ENCODE data around the gene PABPC1L.

PABPC1L gene

DNA sequence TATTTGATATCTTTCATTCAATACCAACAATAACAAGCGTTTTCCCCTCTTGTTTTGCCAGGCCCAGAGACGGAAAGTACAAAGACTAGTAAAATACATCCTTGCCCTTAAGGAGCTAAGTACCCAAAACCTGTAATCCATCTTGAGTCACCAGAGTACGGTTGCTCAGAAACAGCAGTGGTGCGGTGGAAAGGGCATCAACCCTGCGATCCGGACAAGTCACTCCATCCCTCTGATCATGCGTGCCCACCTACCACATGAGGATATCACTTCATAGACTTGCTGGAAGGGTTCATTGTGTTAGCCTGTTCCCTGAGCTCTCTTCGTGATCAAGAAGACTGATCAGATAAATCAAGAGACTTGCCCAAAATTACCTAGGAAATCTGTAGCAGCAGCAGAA, 48.4 kb downstream of the PABPC1L start:
- peaks cover 47% of the 10 kb centered on the region for H3K79me2 ChIP-seq (ENCODE audit: control insufficient read depth, insufficient read depth, low read length, unreplicated experiment)
- peak overlapping the region; percentile 63; the same call in 1 of the 2 replicates for H3K27ac ChIP-seq (ENCODE audit: low read depth, low read length)
- peaks cover 20% of the 10 kb centered on the region for H3K36me3 ChIP-seq (ENCODE audit: insufficient read depth, low read length)
- no peaks in the 10 kb centered on the region for H3K27me3 ChIP-seq (ENCODE audit: insufficient read depth, low read length)
- peaks cover 31% of the 10 kb centered on the region for H3K4me1 ChIP-seq (ENCODE audit: control insufficient read depth, insufficient read depth, low read length, unreplicated experiment)
- no peak overlapping the region for H2AFZ ChIP-seq (ENCODE audit: low read length, unreplicated experiment)
- H3K4me3 ChIP-seq (ENCODE audit: low read depth, low read length), result peak overlapping the region; percentile 84

DNA sequence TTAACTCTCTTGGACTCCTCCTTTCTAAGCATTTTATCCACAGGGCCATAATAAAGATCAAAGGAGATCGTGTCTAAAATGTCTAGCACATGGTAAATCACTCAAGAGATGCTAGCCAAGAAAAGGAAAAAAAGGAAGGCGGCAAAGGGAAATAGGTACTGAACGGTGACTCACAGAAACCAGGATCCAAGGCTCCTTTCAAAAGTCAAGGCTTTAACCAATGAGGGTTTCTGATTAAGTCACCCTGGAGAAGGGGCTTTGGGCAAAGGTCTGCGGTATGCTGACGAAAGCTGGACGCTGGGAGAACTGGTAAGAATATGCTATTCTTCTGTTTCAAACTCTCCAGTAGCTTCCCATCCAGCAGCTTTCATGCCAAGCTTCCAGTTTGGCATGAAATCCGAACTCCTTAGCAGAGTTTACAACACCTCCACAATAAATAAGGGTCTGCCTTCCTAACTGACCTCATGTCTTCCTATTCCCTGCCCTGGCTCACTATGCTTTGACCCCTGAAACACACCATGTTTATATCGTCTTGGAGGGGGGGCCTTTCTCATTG, 49.3 kb downstream of the PABPC1L start:
- no peaks in the 10 kb centered on the region for H3K27me3 ChIP-seq (ENCODE audit: insufficient read depth, low read length)
- H3K27ac ChIP-seq (ENCODE audit: low read depth, low read length), result peak overlapping the region; percentile 63
- peaks cover 47% of the 10 kb centered on the region for H3K79me2 ChIP-seq (ENCODE audit: control insufficient read depth, insufficient read depth, low read length, unreplicated experiment)
- H3K36me3 ChIP-seq (ENCODE audit: insufficient read depth, low read length), result peaks cover 15% of the 10 kb centered on the region
- H3K4me1 ChIP-seq (ENCODE audit: control insufficient read depth, insufficient read depth, low read length, unreplicated experiment), result peaks cover 31% of the 10 kb centered on the region
- peak overlapping the region; percentile 55 for H2AFZ ChIP-seq (ENCODE audit: low read length, unreplicated experiment)
- peak overlapping the region; percentile 84 for H3K4me3 ChIP-seq (ENCODE audit: low read depth, low read length)

DNA sequence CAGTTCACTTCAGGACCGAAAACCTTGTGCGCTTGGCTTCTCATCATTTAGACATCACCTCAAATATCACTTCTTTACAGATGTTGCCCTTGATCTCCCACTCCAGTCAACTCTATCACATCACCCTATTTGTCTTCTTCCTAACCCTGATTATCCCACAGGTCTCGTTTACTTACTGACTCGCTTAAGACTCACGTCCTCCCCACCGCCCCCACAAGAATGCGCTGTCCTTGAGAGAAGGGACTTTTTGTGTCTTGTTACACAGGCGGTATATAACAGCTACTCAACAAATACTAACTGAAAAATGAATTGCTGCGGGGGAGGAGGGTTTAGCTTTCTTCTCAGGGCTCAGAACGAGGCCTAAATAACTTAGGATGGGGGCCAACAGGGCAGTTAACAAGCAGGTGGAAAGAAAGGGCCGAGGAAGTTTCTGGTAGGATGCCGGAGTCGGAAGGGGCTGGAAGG, 49.8 kb downstream of the PABPC1L start:
- H3K36me3 ChIP-seq (ENCODE audit: insufficient read depth, low read length), result peaks cover 10% of the 10 kb centered on the region
- H3K27ac ChIP-seq (ENCODE audit: low read depth, low read length), result peak overlapping the region; percentile 63
- H3K4me1 ChIP-seq (ENCODE audit: control insufficient read depth, insufficient read depth, low read length, unreplicated experiment), result peaks cover 31% of the 10 kb centered on the region
- H3K79me2 ChIP-seq (ENCODE audit: control insufficient read depth, insufficient read depth, low read length, unreplicated experiment), result peaks cover 44% of the 10 kb centered on the region
- peak overlapping the region; percentile 55 for H2AFZ ChIP-seq (ENCODE audit: low read length, unreplicated experiment)
- H3K27me3 ChIP-seq (ENCODE audit: insufficient read depth, low read length), result no peaks in the 10 kb centered on the region
- peak overlapping the region; percentile 84 for H3K4me3 ChIP-seq (ENCODE audit: low read depth, low read length)

DNA sequence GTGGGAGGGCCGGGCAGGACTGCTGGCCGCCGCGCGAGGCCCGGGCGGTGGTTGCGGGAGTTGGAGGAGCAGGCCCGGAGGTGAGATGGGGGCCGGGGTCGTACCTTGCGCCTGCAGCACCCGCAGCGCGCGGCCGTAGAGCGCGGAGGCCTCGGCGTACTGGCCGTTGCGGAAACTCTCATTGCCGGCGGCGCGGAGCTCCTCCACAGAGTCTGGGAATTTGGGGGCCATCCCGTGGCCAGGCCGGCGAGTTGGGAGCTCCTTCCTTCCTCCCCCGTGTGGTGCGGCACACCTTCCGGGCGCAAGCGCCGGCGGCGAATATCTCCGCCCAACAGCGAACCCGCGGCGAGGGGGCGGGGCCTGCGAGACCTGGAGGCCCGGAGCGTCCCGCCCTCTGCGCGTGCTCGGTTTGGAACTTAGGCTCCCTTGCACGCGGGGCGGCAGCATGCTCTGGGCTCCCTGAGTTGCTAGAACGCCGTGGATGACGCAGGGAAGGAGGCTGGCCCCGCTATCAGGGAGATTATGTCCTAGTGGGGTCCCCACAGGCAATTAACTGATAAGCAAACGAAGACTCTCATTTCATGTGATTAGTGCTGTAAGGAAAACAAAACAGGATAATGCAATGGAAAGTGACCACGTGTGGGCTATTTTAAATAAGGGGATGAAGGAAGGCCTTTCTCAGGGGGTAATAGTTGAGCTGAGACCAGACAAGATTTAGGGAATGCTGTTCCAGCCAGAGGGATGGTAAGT, 50.4 kb downstream of the PABPC1L start, which contains the start of gene TOMM34:
TSS of gene TOMM34 (minus strand) at position 295 of the 750 bp plus-strand sequence. CDS start at position 231, 64 bp downstream.
- Histone ChIP-seq H3K79me2 (ENCODE audit: control insufficient read depth, insufficient read depth, low read length, unreplicated experiment) (peaks cover 41% of the 10 kb centered on the region), H3K27ac (ENCODE audit: low read depth, low read length) (peak within 1 kb of the TSS; percentile 63), H3K4me1 (ENCODE audit: control insufficient read depth, insufficient read depth, low read length, unreplicated experiment) (peaks cover 31% of the 10 kb centered on the region)

DNA sequence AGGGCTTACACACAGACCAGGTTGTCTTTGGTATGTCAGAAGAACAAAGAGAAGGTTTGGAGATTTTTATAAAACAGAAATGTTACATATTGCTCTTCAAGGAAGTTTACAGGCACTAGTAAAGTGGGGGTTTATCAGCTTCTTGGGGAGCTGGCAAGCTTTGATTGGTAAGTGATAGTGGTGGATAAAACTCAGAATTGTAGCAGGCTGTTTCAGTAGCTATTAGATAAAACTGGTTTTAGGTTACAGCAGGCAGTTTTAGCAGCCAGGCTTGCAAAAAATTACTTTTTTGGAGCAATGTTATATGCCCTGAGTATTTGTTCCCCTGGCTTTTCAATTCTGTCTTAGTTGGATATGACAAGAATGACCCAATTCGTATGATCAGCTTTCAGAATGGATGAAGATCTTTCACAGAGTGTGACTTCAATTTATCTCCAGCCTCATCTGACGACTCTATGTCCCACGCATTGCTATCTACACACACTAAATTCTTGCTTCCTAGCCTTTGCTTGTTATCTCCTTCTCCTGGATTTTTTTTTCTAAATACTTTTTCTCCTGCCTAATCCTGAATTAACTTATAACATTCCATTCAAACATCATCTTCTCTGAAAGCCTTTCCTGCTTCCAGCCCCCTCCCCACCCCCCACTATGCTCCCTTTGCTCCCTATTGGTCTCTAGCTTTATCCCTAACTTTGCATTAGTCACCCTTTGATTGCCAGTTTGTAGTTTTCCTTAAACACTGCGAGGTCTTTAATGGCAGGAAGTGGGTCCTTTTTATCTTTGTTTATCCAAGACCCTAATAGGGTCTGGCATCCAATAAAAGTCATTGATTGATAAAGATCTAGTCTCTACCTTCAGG, 51.4 kb downstream of the PABPC1L start:
- H3K79me2 ChIP-seq (ENCODE audit: control insufficient read depth, insufficient read depth, low read length, unreplicated experiment), result peaks cover 32% of the 10 kb centered on the region
- H3K36me3 ChIP-seq (ENCODE audit: insufficient read depth, low read length), result peaks cover under 1% of the 10 kb centered on the region; the same call in 1 of the 2 replicates
- no peak overlapping the region for H3K4me3 ChIP-seq (ENCODE audit: low read depth, low read length)
- H3K27ac ChIP-seq (ENCODE audit: low read depth, low read length), result peak overlapping the region; percentile 17; the same call in 1 of the 2 replicates
- H3K4me1 ChIP-seq (ENCODE audit: control insufficient read depth, insufficient read depth, low read length, unreplicated experiment), result peaks cover 31% of the 10 kb centered on the region
- peak overlapping the region; percentile 31 for H2AFZ ChIP-seq (ENCODE audit: low read length, unreplicated experiment)
- H3K27me3 ChIP-seq (ENCODE audit: insufficient read depth, low read length), result no peaks in the 10 kb centered on the region

More for the DNA sequence above, 50.4 kb downstream of the PABPC1L start, which contains the start of gene TOMM34:
- Histone ChIP-seq H3K27me3 (ENCODE audit: insufficient read depth, low read length) (no peaks in the 10 kb centered on the region), H3K4me3 (ENCODE audit: low read depth, low read length) (peak within 1 kb of the TSS; percentile 84), H2AFZ (ENCODE audit: low read length, unreplicated experiment) (peak within 1 kb of the TSS; percentile 55), H3K36me3 (ENCODE audit: insufficient read depth, low read length) (peaks cover 7% of the 10 kb centered on the region; the same call in 1 of the 2 replicates)

DNA sequence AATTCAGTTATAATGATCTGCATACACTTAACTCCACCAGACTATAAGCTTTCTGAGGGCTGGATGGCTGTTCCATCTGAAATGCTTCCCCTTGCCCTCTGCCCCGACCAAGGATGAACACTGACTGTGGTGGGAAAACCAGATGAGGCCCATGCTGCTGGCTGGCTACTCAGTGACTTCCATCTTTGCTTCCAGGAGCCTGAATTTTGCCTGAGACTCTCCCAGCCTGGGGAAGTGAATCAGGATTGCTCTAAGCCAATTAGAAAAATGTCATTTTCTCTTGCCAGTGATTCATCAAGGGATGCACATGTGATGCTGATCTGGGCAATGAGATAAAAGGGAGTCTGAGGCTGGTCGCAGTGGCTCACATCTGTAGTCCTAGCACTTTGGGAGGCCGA, 52.0 kb downstream of the PABPC1L start:
- Histone ChIP-seq H3K79me2 (ENCODE audit: control insufficient read depth, insufficient read depth, low read length, unreplicated experiment) (peaks cover 31% of the 10 kb centered on the region), H3K4me1 (ENCODE audit: control insufficient read depth, insufficient read depth, low read length, unreplicated experiment) (peaks cover 31% of the 10 kb centered on the region), H3K4me3 (ENCODE audit: low read depth, low read length) (no peak overlapping the region), H3K27me3 (ENCODE audit: insufficient read depth, low read length) (no peaks in the 10 kb centered on the region), H2AFZ (ENCODE audit: low read length, unreplicated experiment) (peak overlapping the region; percentile 31), H3K27ac (ENCODE audit: low read depth, low read length) (peak overlapping the region; percentile 17; the same call in 1 of the 2 replicates), H3K36me3 (ENCODE audit: insufficient read depth, low read length) (no peaks in the 10 kb centered on the region)

DNA sequence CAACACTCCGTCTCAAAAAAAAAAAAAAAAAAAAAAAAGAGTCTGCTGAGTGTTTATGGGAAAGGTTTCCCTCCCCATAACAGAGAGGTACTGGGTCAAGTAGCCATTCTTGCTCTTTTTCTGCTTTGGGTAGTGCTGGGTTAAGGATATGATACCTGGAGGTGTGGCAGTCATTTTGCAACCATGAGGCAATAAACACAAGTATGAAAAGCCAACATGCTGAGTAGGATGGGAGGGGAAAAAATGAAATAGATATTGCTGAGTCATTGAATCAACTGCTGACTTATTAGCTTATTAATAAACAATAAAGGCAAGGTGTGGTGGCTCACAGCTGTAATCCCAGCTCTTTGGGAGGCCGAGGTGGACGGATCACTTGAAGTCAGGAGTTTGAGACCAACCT, 52.6 kb downstream of the PABPC1L start:
- H3K36me3 ChIP-seq (ENCODE audit: insufficient read depth, low read length), result no peaks in the 10 kb centered on the region
- no peak overlapping the region for H3K27ac ChIP-seq (ENCODE audit: low read depth, low read length)
- no peaks in the 10 kb centered on the region for H3K27me3 ChIP-seq (ENCODE audit: insufficient read depth, low read length)
- peaks cover 31% of the 10 kb centered on the region for H3K79me2 ChIP-seq (ENCODE audit: control insufficient read depth, insufficient read depth, low read length, unreplicated experiment)
- H2AFZ ChIP-seq (ENCODE audit: low read length, unreplicated experiment), result no peak overlapping the region
- no peak overlapping the region for H3K4me3 ChIP-seq (ENCODE audit: low read depth, low read length)
- peaks cover 34% of the 10 kb centered on the region for H3K4me1 ChIP-seq (ENCODE audit: control insufficient read depth, insufficient read depth, low read length, unreplicated experiment)

DNA sequence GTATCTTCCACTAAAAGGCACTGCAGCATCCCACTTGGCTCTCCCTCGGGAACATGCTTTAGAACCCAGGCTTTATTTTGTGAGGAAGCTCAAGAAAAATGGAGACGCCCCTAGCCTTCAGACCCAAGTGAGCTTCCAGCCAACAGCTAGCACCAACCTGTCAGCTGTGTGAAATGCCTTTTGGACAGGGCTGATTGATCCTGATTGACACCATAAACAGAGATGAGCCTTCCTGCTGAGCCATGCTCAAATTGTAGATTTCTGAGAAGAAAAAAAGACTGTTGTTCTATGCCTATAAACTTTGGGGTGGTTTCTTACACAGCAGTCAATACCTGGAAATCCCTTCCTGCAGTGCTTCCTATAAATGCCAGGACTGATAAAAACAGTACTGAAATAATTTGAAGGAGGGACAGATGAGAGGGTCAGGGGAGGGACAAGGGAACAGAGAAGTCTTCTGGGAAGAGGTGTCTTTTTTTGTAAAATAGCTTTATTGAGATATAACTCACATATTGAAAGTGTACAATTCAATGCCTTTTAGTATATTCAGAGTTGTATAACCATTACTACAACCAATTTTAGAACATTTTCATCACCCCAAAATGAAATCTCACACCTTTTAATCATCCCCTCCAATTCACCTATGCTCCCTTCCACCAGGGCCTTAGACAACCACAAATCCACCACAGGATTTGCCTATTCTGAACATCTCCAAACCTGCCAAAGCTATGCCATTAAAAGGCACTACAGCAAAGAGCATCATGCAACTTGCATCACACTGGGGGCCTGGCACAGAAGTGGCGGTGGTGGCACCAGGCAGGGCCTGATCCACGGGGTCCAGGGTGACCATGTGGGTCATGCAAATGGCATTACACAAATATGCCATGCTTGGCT, 53.7 kb downstream of the PABPC1L start:
- no peaks in the 10 kb centered on the region for H3K36me3 ChIP-seq (ENCODE audit: insufficient read depth, low read length)
- H2AFZ ChIP-seq (ENCODE audit: low read length, unreplicated experiment), result no peak overlapping the region
- H3K4me3 ChIP-seq (ENCODE audit: low read depth, low read length), result no peak overlapping the region
- H3K4me1 ChIP-seq (ENCODE audit: control insufficient read depth, insufficient read depth, low read length, unreplicated experiment), result peaks cover 30% of the 10 kb centered on the region
- H3K27me3 ChIP-seq (ENCODE audit: insufficient read depth, low read length), result no peaks in the 10 kb centered on the region
- peaks cover 32% of the 10 kb centered on the region for H3K79me2 ChIP-seq (ENCODE audit: control insufficient read depth, insufficient read depth, low read length, unreplicated experiment)
- no peak overlapping the region for H3K27ac ChIP-seq (ENCODE audit: low read depth, low read length)

DNA sequence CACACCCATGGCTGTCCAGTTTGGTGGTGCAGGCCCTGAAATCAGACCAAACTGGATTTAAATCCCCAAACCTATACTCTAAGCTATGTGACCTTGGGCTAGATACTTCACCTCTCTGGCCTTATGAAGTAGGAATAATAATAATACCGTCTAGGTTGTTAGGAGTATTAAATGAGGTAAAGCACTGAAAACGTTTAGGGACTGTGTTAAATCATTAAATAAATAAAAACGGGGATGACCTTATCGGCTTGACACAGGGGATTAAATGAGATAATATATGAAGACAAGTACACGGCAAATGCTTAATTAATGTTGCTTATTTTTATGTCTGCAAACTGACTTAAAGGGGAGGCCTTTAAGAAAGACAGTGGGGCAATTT, 55.8 kb downstream of the PABPC1L start:
- H2AFZ ChIP-seq (ENCODE audit: low read length, unreplicated experiment), result peak overlapping the region; percentile 90
- H3K4me3 ChIP-seq (ENCODE audit: low read depth, low read length), result peak overlapping the region; percentile 94
- peaks cover 44% of the 10 kb centered on the region for H3K4me1 ChIP-seq (ENCODE audit: control insufficient read depth, insufficient read depth, low read length, unreplicated experiment)
- peaks cover 42% of the 10 kb centered on the region for H3K79me2 ChIP-seq (ENCODE audit: control insufficient read depth, insufficient read depth, low read length, unreplicated experiment)
- H3K36me3 ChIP-seq (ENCODE audit: insufficient read depth, low read length), result no peaks in the 10 kb centered on the region
- H3K27ac ChIP-seq (ENCODE audit: low read depth, low read length), result peak overlapping the region; percentile 9; the same call in 1 of the 2 replicates
- H3K27me3 ChIP-seq (ENCODE audit: insufficient read depth, low read length), result no peaks in the 10 kb centered on the region
